Fibroblast of the aortic adventitia (primary cell): ENCODE measurements around the gene EXOSC7. TPM values are rescaled to one million over a fixed set of nuclear protein-coding genes. Genes with fewer than 3 reads are reported as not detected.

ENCODE experiments used
- DNase-seq: peaks from one replicate; pipeline ENCODE4 v3.0.0-alpha.2; 2010; ENCODE audit warnings: low read depth
- H3K4me3 ChIP-seq: 2 replicates; pipeline ENCODE4 v1.5.1; 2011; ENCODE audit warnings: low read depth, mild to moderate bottlenecking, control low read depth, low read length, moderate library complexity
- CTCF ChIP-seq: IDR thresholded peaks from 2 replicates; pipeline ENCODE4 v1.5.1; 2011; ENCODE audit warnings: mild to moderate bottlenecking, low read length, control low read depth, inconsistent platforms; ENCODE audit not compliant: insufficient read depth
- total RNA-seq: library from RNA; depleted of rRNA; stranded (reverse); fragments of >200 nt; gene quantifications from 2 replicates; pipeline ENCODE4 v1.2.3, GENCODE V29; 2012; ENCODE audit warnings: low replicate concordance

The EXOSC7 gene
- total RNA-seq, result 26.8 and 80.2 TPM in 2 replicates

DNA sequence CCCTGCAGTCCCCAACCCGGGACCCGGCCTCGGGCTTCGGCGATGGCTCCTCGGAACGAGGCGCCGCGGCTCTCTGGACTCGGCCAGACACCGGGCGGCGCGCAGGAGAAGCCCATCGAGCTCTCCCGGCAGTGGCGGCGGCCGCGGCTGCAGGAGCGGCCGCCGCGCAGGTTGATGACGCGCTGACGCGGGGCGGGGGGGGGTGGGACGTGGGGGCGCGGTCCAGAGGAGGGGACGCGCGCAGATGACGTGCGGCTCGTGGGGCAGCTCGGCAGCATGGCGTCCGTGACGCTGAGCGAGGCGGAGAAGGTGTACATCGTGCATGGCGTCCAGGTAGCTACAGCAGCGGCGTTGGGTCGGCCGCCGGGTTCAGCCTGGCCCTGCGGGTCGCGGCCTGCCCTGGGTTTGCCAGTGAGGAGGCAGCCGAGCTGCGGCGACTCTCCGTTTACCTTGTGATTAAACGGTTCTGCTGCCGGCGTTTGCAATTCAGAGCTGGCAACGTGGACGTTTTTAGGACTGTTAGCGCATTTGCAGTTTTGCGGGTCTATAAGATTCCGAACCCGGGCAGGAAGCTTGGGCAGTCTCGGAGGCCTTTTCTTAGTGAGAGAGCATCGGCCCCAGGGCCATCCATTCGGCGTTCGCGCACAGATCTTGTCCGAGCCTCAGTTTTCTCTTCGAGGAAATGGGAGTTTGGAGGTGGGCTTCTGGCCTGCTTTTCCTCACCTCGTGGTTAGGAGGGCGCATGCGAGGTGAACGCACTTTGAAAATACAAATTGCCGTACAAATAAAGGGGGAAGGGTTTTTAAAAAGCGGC lies at the start of gene EXOSC7, which contains the start of gene ZDHHC3:
Gene EXOSC7, plus strand, starts transcription at position 243 of the 814 bp plus-strand sequence. Its CDS starts 34 bp downstream, at position 277.
Gene ZDHHC3, minus strand, starts transcription at position 173 of the 814 bp plus-strand sequence. CDS start 16,738 bp downstream, outside the sequence.
- DNase-seq, result peak; percentile 80
- no peak for TF ChIP-seq CTCF
- H3K4me3 ChIP-seq, result peak within 1 kb of the TSS; percentile 96

DNA sequence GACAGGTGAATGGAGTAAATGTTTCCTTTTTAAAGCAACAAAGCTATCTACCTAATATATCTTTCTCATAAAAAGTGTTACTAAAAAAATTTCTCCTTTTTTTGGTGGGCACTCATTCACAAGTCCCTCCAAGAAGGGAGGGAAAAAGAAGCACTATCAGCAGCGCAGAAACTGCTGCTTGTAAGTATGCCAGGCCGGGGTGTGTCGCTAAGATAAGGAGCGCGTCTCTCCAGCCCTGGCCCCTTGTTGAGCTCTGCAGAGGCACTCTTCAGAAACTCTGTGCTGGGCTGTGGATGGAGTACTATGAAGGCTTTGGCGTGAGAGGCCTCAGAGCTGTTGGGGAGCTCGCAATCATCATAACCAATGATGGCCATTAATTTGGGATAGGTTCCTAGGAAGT lies 49.1 kb upstream of the EXOSC7 start:
- TF ChIP-seq CTCF, result no peak
- DNase-seq, result no peak
- no peak overlapping the region for H3K4me3 ChIP-seq

GRCh38 chr3:44927371-44927770 lies 48.7 kb upstream of the EXOSC7 start:
- no peak overlapping the region for H3K4me3 ChIP-seq
- no peak for DNase-seq
- TF ChIP-seq CTCF, result no peak

- no peak for TF ChIP-seq CTCF
- no peak overlapping the region for H3K4me3 ChIP-seq
- no peak for DNase-seq
Observed at GRCh38 chr3:44929782-44930181, 46.3 kb upstream of the EXOSC7 start.

DNA sequence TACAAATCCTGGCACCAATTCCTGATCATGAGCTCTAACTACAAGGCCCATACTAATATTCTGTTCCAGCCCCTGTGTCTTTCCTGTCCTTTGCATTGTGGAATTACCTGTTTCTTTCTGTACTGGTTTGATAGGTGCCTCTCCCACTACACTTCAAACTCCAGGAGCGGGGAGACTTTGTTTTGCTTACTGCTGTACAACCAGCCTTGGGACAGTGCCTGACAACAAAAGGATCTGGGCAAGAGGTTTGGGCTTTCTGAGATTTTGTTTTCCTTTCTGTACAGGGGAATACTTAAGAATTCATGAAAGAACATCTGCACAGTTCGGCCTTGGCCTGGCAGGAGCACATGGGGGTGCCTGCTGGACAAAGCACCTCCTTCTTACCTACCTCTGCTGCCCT lies 45.1 kb upstream of the EXOSC7 start:
- no peak for DNase-seq
- H3K4me3 ChIP-seq, result no peak overlapping the region
- no peak for TF ChIP-seq CTCF

DNA sequence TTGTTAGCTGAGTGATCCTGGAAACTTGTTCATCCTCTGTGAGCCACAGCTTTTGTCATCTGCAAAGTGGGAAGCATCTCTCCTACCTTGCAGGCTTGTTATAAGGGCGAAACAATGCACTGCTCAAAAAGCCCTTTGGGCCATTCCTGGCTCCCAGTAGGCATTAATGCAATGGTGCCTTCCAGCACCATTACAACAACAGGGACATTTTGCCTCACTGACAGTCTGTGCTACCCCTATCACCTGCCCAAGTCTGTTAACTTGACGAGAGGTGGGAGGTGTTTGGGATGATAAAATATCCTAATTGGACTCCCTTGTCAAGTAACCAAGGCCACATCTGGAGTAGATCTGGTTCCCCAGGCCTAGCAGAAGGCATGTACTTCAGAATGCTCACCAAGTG lies 44.3 kb upstream of the EXOSC7 start:
- no peak overlapping the region for H3K4me3 ChIP-seq
- no peak for TF ChIP-seq CTCF
- DNase-seq, result no peak
